H1 (cell line): Measurements from ENCODE around the gene GUCY1A1. TPM values are rescaled to one million over a fixed set of nuclear protein-coding genes. Genes with fewer than 3 reads are reported as not detected.

Experiments used
- CTCF ChIA-PET: fragments of 300-600 bp; sonication (Branson Sonifier 250); formaldehyde crosslinking; loops from one replicate; lab custom pipeline; 2021; ENCODE audit not compliant: partially characterized antibody; lab: Charles Lee
- POLR2A ChIA-PET: fragments of 300-600 bp; sonication (Branson Sonifier 250); formaldehyde crosslinking; loops from one replicate; lab custom pipeline; 2021; ENCODE audit warnings: inconsistent platforms; ENCODE audit not compliant: partially characterized antibody; lab: Charles Lee
- DNase-seq, 2 experiments: peaks; one replicate each; pipeline versions ENCODE4 v3.0.0 to v3.0.0-alpha.2; 2010 to 2022; ENCODE audit warnings: low spot score in 2 of 2, low read depth in 1 of 2, mixed read lengths in 1 of 2
- FAIRE-seq: peaks from 2 replicates; lab custom pipeline; 2011; peaks lifted over from hg19 to GRCh38; lab: Jason Lieb, UNC
- H2AFZ ChIP-seq: 2 replicates; pipeline ENCODE4 v1.8.1; 2012; ENCODE audit warnings: low read length, inconsistent platforms
- H2AK5ac ChIP-seq: 2 replicates; pipeline ENCODE4 v1.6.1; 2013; ENCODE audit warnings: low read depth, low read length
- H2BK120ac ChIP-seq: replicated peaks from 2 replicates; pipeline ENCODE3; 2013; ENCODE audit warnings: low read depth, low read length, inconsistent platforms
- H2BK12ac ChIP-seq: 2 replicates; pipeline ENCODE4 v1.6.1; 2013; ENCODE audit warnings: low read depth, low read length
- H2BK15ac ChIP-seq: 2 replicates; pipeline ENCODE4 v1.6.1; 2013; ENCODE audit warnings: low read length
- H2BK20ac ChIP-seq: 2 replicates; pipeline ENCODE4 v1.6.1; 2013; ENCODE audit warnings: low read length
- H2BK5ac ChIP-seq: 2 replicates; pipeline ENCODE4 v1.6.1; 2013; ENCODE audit warnings: low read depth, low read length
- H3K14ac ChIP-seq: 2 replicates; pipeline ENCODE4 v1.6.1; 2013; ENCODE audit warnings: inconsistent platforms; ENCODE audit not compliant: insufficient read length
- H3K18ac ChIP-seq: 2 replicates; pipeline ENCODE4 v1.6.1; 2013; ENCODE audit warnings: low read length; ENCODE audit errors: extremely low read depth
- H3K23ac ChIP-seq: 2 replicates; pipeline ENCODE4 v1.6.1; 2013; ENCODE audit warnings: inconsistent platforms; ENCODE audit not compliant: insufficient read length
- H3K23me2 ChIP-seq: 2 replicates; pipeline ENCODE4 v1.6.1; 2013; ENCODE audit warnings: low read depth, low read length
- H3K27ac ChIP-seq: 2 replicates; pipeline ENCODE4 v1.6.1; 2011; ENCODE audit warnings: low read depth, low read length, inconsistent platforms
- H3K27me3 ChIP-seq, 4 experiments: replicated peaks in 1 of 4; 1 replicate in 1 of 4; 2 replicates in 3 of 4; pipeline versions ENCODE4 v1.6.1 to v1.8.1; 2011 to 2013; ENCODE audit warnings: low read length in 3 of 4, mild to moderate bottlenecking in 3 of 4, inconsistent platforms in 2 of 4, mixed read lengths in 2 of 4, moderate library complexity in 1 of 4; ENCODE audit not compliant: control insufficient read depth in 3 of 4, insufficient read depth in 3 of 4; ENCODE audit errors: extremely low read depth in 1 of 4
- H3K36me3 ChIP-seq, 4 experiments: 2 replicates each; pipeline versions ENCODE4 v1.6.1 to v1.8.1; 2011 to 2013; ENCODE audit warnings: mild to moderate bottlenecking in 4 of 4, low read length in 3 of 4, moderate library complexity in 2 of 4, control low read depth in 1 of 4, inconsistent platforms in 1 of 4; ENCODE audit not compliant: insufficient read depth in 4 of 4, control insufficient read depth in 2 of 4
- H3K4ac ChIP-seq: replicated peaks from 2 replicates; pipeline ENCODE3; 2013; ENCODE audit warnings: low read length, low read depth, mixed read lengths, inconsistent platforms; ENCODE audit not compliant: insufficient read length
- H3K4me1 ChIP-seq, 4 experiments: replicated peaks in 1 of 4; 1 replicate in 1 of 4; 2 replicates in 3 of 4; pipeline versions ENCODE4 v1.6.1 to v1.8.1; 2011 to 2013; ENCODE audit warnings: low read length in 3 of 4, inconsistent platforms in 2 of 4, mixed read lengths in 1 of 4; ENCODE audit not compliant: insufficient read depth in 4 of 4, control insufficient read depth in 3 of 4
- H3K4me2 ChIP-seq, 2 experiments: 2 replicates each; pipeline versions ENCODE4 v1.6.1 to v1.8.1; 2011 to 2013; ENCODE audit warnings: low read depth in 2 of 2, low read length in 2 of 2, control low read depth in 1 of 2, inconsistent platforms in 1 of 2, mild to moderate bottlenecking in 1 of 2; ENCODE audit not compliant: insufficient read depth in 1 of 2
- H3K4me3 ChIP-seq, 4 experiments: fragments of 200-600, 300-600 bp in 1 of 4; sonication (generic), shearing (Covaris generic), sonication (Bioruptor Twin) in 1 of 4; 2 replicates each; pipeline versions ENCODE4 v1.5.1 to v1.8.1; 2011 to 2016; ENCODE audit warnings: low read length in 4 of 4, low read depth in 3 of 4, control low read depth in 2 of 4, inconsistent platforms in 2 of 4, mild to moderate bottlenecking in 2 of 4, mixed read lengths in 1 of 4, moderate library complexity in 1 of 4; ENCODE audit not compliant: insufficient read depth in 2 of 4; ENCODE audit errors: extremely low read depth in 1 of 4
- H3K56ac ChIP-seq: replicated peaks from 2 replicates; pipeline ENCODE3; 2013; ENCODE audit warnings: low read depth, mild to moderate bottlenecking, mixed read lengths, low read length, inconsistent platforms; ENCODE audit not compliant: insufficient read length
- H3K79me1 ChIP-seq: 2 replicates; pipeline ENCODE4 v1.6.1; 2013; ENCODE audit warnings: low read depth, low read length, control low read depth
- H3K79me2 ChIP-seq, 2 experiments: 2 replicates each; pipeline versions ENCODE4 v1.6.1 to v1.8.1; 2012 to 2013; ENCODE audit warnings: low read length in 2 of 2, mild to moderate bottlenecking in 2 of 2, inconsistent platforms in 1 of 2; ENCODE audit not compliant: insufficient read depth in 2 of 2, control insufficient read depth in 1 of 2
- H3K9ac ChIP-seq, 4 experiments: replicated peaks in 1 of 4; 1 replicate in 1 of 4; 2 replicates in 3 of 4; pipeline versions ENCODE4 v1.6.1 to v1.8.1; 2011 to 2013; ENCODE audit warnings: low read depth in 3 of 4, low read length in 3 of 4, control low read depth in 2 of 4, mild to moderate bottlenecking in 2 of 4, moderate library complexity in 2 of 4, inconsistent platforms in 1 of 4; ENCODE audit errors: extremely low read depth in 1 of 4
- H3K9me3 ChIP-seq, 2 experiments: 2 replicates each; pipeline versions ENCODE4 v1.6.1 to v1.8.1; 2012 to 2013; ENCODE audit warnings: mild to moderate bottlenecking in 2 of 2, moderate library complexity in 2 of 2, control low read depth in 1 of 2, inconsistent platforms in 1 of 2, low read depth in 1 of 2, low read length in 1 of 2, mixed read lengths in 1 of 2; ENCODE audit not compliant: insufficient read depth in 2 of 2
- H4K20me1 ChIP-seq, 2 experiments: replicated peaks in 1 of 2; 2 replicates each; pipeline versions ENCODE3 to v1.8.1; 2011 to 2013; ENCODE audit warnings: inconsistent platforms in 2 of 2, low read length in 2 of 2, mild to moderate bottlenecking in 1 of 2; ENCODE audit not compliant: insufficient read depth in 2 of 2, control insufficient read depth in 1 of 2
- H4K5ac ChIP-seq: 2 replicates; pipeline ENCODE4 v1.6.1; 2013; ENCODE audit warnings: low read length, low read depth, mixed read lengths, inconsistent platforms; ENCODE audit not compliant: insufficient read length
- H4K8ac ChIP-seq: 2 replicates; pipeline ENCODE4 v1.8.0; 2013; ENCODE audit warnings: mild to moderate bottlenecking, moderate library complexity, low read length, inconsistent platforms; ENCODE audit not compliant: insufficient read depth; ENCODE audit errors: extremely low read depth
- H4K91ac ChIP-seq: replicated peaks from 2 replicates; pipeline ENCODE3; 2013; ENCODE audit warnings: low read length, mixed read lengths, inconsistent platforms; ENCODE audit not compliant: insufficient read length
- BCL11A ChIP-seq, 2 experiments: IDR thresholded peaks; one replicate each; pipeline ENCODE4 v1.6.1; 2011; ENCODE audit warnings: low read depth in 2 of 2, low read length in 2 of 2, mild to moderate bottlenecking in 2 of 2
- CEBPB ChIP-seq: IDR thresholded peaks from 2 replicates; pipeline ENCODE4 v1.6.1; 2012; ENCODE audit warnings: low read depth, low read length
- CHD2 ChIP-seq: IDR thresholded peaks from 2 replicates; pipeline ENCODE4 v1.6.1; 2012; ENCODE audit warnings: low read length, improper control_type of control experiment
- EP300 ChIP-seq, 2 experiments: IDR thresholded peaks; 1 replicate in 1 of 2; 2 replicates in 1 of 2; pipeline ENCODE4 v1.6.1; 2011 to 2012; ENCODE audit warnings: low read depth in 2 of 2, low read length in 2 of 2, mild to moderate bottlenecking in 2 of 2, borderline replicate concordance in 1 of 2, inconsistent platforms in 1 of 2, moderate library complexity in 1 of 2
- EZH2 ChIP-seq: fragments of 200-600 bp; sonication (generic); IDR thresholded peaks from 2 replicates; pipeline ENCODE4 v1.7.1; 2012; ENCODE audit warnings: low read depth, mild to moderate bottlenecking, moderate library complexity, low read length, inconsistent platforms; ENCODE audit not compliant: severe bottlenecking
- HDAC2 ChIP-seq, 2 experiments: fragments of 300-600 bp in 1 of 2; sonication (generic) in 1 of 2; IDR thresholded peaks; 2 replicates each; pipeline ENCODE4 v1.6.1; 2011 to 2012; ENCODE audit warnings: low read depth in 2 of 2, low read length in 2 of 2, mild to moderate bottlenecking in 2 of 2, moderate library complexity in 2 of 2, borderline replicate concordance in 1 of 2, inconsistent platforms in 1 of 2
- JUND ChIP-seq: IDR thresholded peaks from 2 replicates; pipeline ENCODE4 v1.6.1; 2011; ENCODE audit warnings: mild to moderate bottlenecking, improper control_type of control experiment, low read length
- KDM5A ChIP-seq: fragments of 200-600 bp; IDR thresholded peaks from 2 replicates; pipeline ENCODE4 v1.7.1; 2012; ENCODE audit warnings: mild to moderate bottlenecking, low read length, inconsistent platforms, mixed read lengths
- NRF1 ChIP-seq: IDR thresholded peaks from 2 replicates; pipeline ENCODE4 v1.6.1; 2011; ENCODE audit warnings: mild to moderate bottlenecking, low read depth, low read length, improper control_type of control experiment
- RAD21 ChIP-seq, 2 experiments: IDR thresholded peaks in 1 of 2; conservative IDR thresholded peaks in 1 of 2; 2 replicates each; pipeline ENCODE4 v1.6.1; 2011; ENCODE audit warnings: low read depth in 2 of 2, low read length in 2 of 2, improper control_type of control experiment in 1 of 2, inconsistent platforms in 1 of 2, mild to moderate bottlenecking in 1 of 2, moderate library complexity in 1 of 2
- SIX5 ChIP-seq: IDR thresholded peaks from 2 replicates; pipeline ENCODE4 v1.6.1; 2011; ENCODE audit warnings: mild to moderate bottlenecking, low read depth, low read length
- SP4 ChIP-seq: IDR thresholded peaks from 2 replicates; pipeline ENCODE4 v1.6.1; 2012; ENCODE audit warnings: low read length, inconsistent platforms
- TCF12 ChIP-seq: IDR thresholded peaks from 2 replicates; pipeline ENCODE4 v1.6.1; 2011; ENCODE audit warnings: low read depth, mild to moderate bottlenecking, low read length
- WGBS, 2 experiments: shearing (Covaris generic) in 1 of 2; methylation state at CpG; one replicate each; pipeline versions ENCODE4 v1.1.6 to v1.1.7; 2013 to 2015; ENCODE audit warnings: low lambda C conversion rate in 2 of 2, mixed read lengths in 2 of 2, inconsistent platforms in 1 of 2, low coverage in 1 of 2, missing lambda C conversion rate in 1 of 2; ENCODE audit not compliant: insufficient replicate concordance in 2 of 2, insufficient coverage in 1 of 2, insufficient read length in 1 of 2; ENCODE audit errors: extremely low coverage in 1 of 2, missing lambda C conversion rate in 1 of 2; 5-methylcytosine and 5-hydroxymethylcytosine counted together
- polyA plus RNA-seq, 7 experiments: library from polyadenylated mRNA; depleted of rRNA in 3 of 7; stranded (reverse) in 5 of 7; unstranded in 2 of 7; fragments of >200 nt in 5 of 7; fragments of 200-250 nt in 2 of 7; gene quantifications; 1 replicate in 5 of 7; 2 replicates in 1 of 7; 4 replicates in 1 of 7; pipeline versions ENCODE4 v1.2.1 to v1.2.3, GENCODE V29; 2011 to 2013; ENCODE audit warnings: missing spikeins in 2 of 7, mixed read lengths in 2 of 7
- total RNA-seq: library from RNA; stranded (reverse); fragmentation: NEBNext Ultra II Directional; extraction: Animal tissue kit (Norgen Biotek cat#: 25700); gene quantifications from 2 replicates; pipeline ENCODE4 v1.2.1, GENCODE V29; 2021

Gene GUCY1A1
- total and polyA plus RNA-seq, 2 of the 8 experiments (the other 6 are each of a cell fraction or from before 2014, with no cell fraction given): not detected

DNA sequence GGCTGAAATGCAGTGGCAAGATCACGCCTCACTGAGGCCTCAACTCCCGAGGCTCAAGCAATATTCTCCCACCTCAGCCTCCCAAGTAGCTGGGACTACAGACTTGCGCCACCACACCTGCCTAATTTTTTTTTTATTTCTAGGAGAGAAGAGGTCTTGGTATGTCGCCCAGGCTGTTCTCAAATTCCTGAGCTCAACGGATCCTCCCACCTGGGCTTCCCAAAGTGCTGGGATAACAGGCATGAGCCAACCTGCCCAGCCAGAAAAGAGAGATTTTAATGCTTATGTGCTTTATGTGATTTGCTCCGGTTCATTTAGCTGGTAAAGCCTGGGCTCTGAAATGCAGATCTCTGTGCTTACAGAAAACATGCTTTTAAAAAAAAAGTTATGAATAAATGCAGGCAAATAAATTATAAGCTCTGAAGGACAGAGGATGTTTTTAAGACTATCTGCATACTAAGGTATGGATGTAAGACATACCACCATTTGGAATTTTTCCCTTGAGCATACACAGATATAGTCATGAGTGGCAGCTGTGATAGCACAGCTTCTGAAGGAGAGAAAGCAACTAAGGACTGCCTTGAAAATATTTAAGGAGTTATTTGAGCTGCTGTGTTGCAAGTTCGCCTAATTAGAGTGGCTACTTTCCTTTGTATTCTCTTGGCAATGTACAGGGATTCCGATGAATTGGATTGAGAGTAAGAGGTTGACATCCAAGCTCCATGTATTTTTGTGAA, 106.0 kb downstream of the GUCY1A1 start:
- no peak overlapping the region for H3K9ac ChIP-seq
- H2BK20ac ChIP-seq: no peak overlapping the region
- DNase-seq (no peak), FAIRE-seq (no peak)
- ChIA-PET POLR2A (interaction anchor here (1.3 kb wide), 1 partner anchor 11 kb away, joined by 3 read pairs; no protein-coding TSS in a partner anchor), CTCF (interaction anchor here (1.2 to 3.6 kb wide), 5 partner anchors 12 to 369 kb away, joined by 3 to 13 read pairs (median 5); partner anchors contain the start of gene CTSO)
- H2BK12ac ChIP-seq: no peak overlapping the region
- no peaks in the 10 kb centered on the region for H3K79me1 ChIP-seq
- no peaks in the 10 kb centered on the region for H3K36me3 ChIP-seq
- H4K20me1 ChIP-seq: no peaks in the 10 kb centered on the region
- H2AK5ac ChIP-seq: no peak overlapping the region
- no peak overlapping the region for H2BK5ac ChIP-seq
- no peak overlapping the region for H3K27ac ChIP-seq
- no peaks in the 10 kb centered on the region for H3K79me2 ChIP-seq
- no peaks in the 10 kb centered on the region for H3K23me2 ChIP-seq
- WGBS, 2 experiments: 92% methylated on average over 8 of the region's 8 CpGs; no CpG with 5 or more reads in 1 of the 2 experiments
- no peak overlapping the region for H2AFZ ChIP-seq
- H4K8ac ChIP-seq: no peak overlapping the region
- no peak overlapping the region for H4K91ac ChIP-seq
- H3K4me3 ChIP-seq: no peak overlapping the region
- no peak overlapping the region for H4K5ac ChIP-seq
- H3K56ac ChIP-seq: no peak overlapping the region
- H3K4me1 ChIP-seq: 0 out of 7 replicates have a peak, but pooled peaks cover 0 to 2% (median 0%) of the 10 kb centered on the region in 4 experiments
- H2BK15ac ChIP-seq: no peak overlapping the region
- H3K9me3 ChIP-seq: no peaks in the 10 kb centered on the region
- H2BK120ac ChIP-seq: no peak overlapping the region
- no peaks in the 10 kb centered on the region for H3K27me3 ChIP-seq
- H3K4ac ChIP-seq: no peak overlapping the region
- no peak overlapping the region for H3K23ac ChIP-seq
- H3K18ac ChIP-seq: no peak overlapping the region
- no peak overlapping the region for H3K14ac ChIP-seq
- no peak overlapping the region for H3K4me2 ChIP-seq
- no peak for TF ChIP-seq SP4
- no peak for TF ChIP-seq NRF1
- TF ChIP-seq EZH2: no peak
- no peak for TF ChIP-seq CEBPB
- TF ChIP-seq HDAC2 (IDR thresholded peaks at IDR 0.05; ENCODE audit: borderline replicate concordance in 1 of 2, low read depth in 2 of 2, low read length in 2 of 2): no peak
- TF ChIP-seq JUND: no peak
- TF ChIP-seq CHD2: no peak
- TF ChIP-seq TCF12: no peak
- no peak for TF ChIP-seq RAD21 (IDR thresholded peaks at IDR 0.05 in 1 of 2, conservative IDR thresholded peaks at IDR 0.05 in 1 of 2; ENCODE audit: low read depth in 2 of 2, low read length in 2 of 2)
- TF ChIP-seq EP300 (IDR thresholded peaks at IDR 0.05; ENCODE audit: borderline replicate concordance in 1 of 2, low read depth in 2 of 2, low read length in 2 of 2): no peak
- no peak for TF ChIP-seq KDM5A
- TF ChIP-seq SIX5: no peak
- TF ChIP-seq BCL11A (IDR thresholded peaks at IDR 0.05; ENCODE audit: low read depth in 2 of 2, low read length in 2 of 2): no peak
